AG04449 (cell line): ENCODE results near the gene CDR2.
A peak's percentile ranks its signal among the peaks of the same experiment; 100 is the strongest.
"Not testable (repeated sequence)": the region's sequence is repeated elsewhere in the genome, so short reads cannot be mapped to it uniquely, and the experiment has no call there.

Experiments used
- CTCF ChIA-PET: fragments of 350-600 bp; formaldehyde crosslinking; extraction: SDS; loops from one replicate; lab custom pipeline; 2021; ENCODE audit warnings: antibody characterized with exemption; lab: Yijun Ruan, JAX
- POLR2A ChIA-PET: fragments of 400-600, 350-600 bp; formaldehyde crosslinking; extraction: SDS; loops from one replicate; lab custom pipeline; 2020; ENCODE audit warnings: antibody characterized with exemption, inconsistent platforms; lab: Yijun Ruan, JAX
- DNase-seq: peaks from one replicate; pipeline ENCODE4 v3.0.0-alpha.2; 2010; ENCODE audit warnings: low read depth, low spot score
- H3K4me3 ChIP-seq: 2 replicates; pipeline ENCODE4 v1.5.1; 2011; ENCODE audit warnings: low read depth, mild to moderate bottlenecking, control low read depth, low read length
- CTCF ChIP-seq: IDR thresholded peaks from one replicate; pipeline ENCODE4 v1.5.1; 2011; ENCODE audit warnings: mild to moderate bottlenecking, moderate library complexity, low read length, control low read depth, inconsistent platforms; ENCODE audit not compliant: insufficient read depth; ENCODE audit errors: missing control alignments

CDR2 gene

GRCh38 chr16:22307838-22308237, 66.6 kb downstream of the CDR2 start:
- no peak for DNase-seq
- CTCF ChIA-PET: interaction anchor here (0.9 to 2.4 kb wide), 3 partner anchors 10 to 13 kb away, joined by 3 to 8 read pairs (median 6); no protein-coding TSS in a partner anchor
- POLR2A ChIA-PET: no interaction called here
- no peak for TF ChIP-seq CTCF
- no peak overlapping the region for H3K4me3 ChIP-seq

DNA sequence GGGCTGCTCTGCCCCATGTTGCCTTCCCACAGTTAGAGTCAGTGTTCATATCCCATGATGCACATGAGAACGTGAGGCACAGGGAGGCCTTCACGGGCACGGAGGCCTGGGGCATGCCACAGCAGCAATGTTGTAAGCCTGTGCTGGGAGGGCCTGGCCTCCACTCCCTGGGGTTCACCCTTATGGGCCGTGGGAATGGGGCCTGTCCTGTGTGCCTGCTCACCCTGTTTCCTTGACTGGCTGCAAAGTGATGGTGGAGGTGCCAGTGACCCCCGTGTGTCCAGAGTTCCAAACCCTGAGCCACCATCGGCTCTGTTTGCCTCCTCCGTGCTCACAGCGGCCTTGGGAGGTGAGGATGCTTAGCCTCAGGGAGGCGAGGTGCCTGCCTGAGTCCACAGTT, 67.6 kb downstream of the CDR2 start:
- no peak for DNase-seq
- TF ChIP-seq CTCF: no peak
- ChIA-PET CTCF (interaction anchor here (2.4 to 2.6 kb wide), 2 partner anchors 12 to 15 kb away, joined by 8 to 9 read pairs; no protein-coding TSS in a partner anchor), POLR2A (no interaction called here)
- H3K4me3 ChIP-seq: no peak overlapping the region

DNA sequence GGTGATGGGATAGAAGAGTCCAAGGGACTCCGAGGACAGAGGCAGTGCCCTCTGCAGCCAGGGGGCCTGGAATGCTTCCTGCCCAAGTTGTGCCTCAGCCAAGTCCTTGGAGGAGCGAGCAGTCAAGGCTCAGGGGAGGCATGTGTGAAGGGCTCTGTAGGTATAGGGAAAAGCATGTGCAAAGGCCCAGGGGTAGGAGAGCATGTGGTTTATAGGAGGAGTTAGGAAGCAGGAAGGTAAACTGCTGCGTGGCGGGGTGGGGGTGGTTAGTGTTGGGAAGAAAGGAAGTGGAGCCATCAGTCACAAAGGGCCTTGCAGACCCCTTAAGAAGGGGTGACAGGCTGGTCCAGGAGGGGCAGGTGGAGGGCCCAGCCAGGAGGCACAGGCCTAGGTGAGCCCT, 70.0 kb downstream of the CDR2 start:
- POLR2A ChIA-PET: no interaction called here
- no peak for TF ChIP-seq CTCF
- CTCF ChIA-PET: interaction anchor here (2.5 to 11.3 kb wide), 2 partner anchors 9 to 108 kb away, joined by 6 to 200 read pairs; no protein-coding TSS in a partner anchor
- DNase-seq: no peak
- H3K4me3 ChIP-seq: no peak overlapping the region

DNA sequence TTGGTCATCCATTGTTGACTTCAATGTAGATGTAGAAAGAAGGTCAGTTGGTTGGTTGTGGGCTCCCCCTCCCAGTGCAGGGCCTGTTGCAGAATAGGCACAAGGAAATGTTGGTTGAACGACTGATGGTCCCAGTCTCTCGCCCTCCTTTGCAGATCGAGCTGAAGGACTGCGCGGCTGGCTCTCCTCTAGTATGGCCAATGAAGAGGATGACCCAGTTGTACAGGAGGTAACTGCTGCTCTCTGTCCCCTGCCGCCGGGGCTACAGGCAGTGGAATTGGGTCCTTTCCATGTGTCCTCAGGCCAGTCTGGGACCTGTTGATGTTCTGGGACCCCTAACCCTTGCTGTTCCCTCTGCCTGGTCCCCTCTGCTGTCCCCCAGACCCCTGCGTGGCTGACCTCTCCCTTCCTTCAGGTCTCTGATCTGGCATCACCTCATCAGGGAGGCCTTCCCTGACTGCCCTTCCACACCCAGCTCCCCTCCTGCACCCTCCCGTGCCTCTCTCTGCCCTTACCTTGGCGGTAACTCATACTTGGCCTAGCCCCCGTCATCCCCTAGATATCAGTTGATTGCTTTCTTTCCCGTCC, 71.5 kb downstream of the CDR2 start:
- POLR2A ChIA-PET: no interaction called here
- CTCF ChIA-PET: interaction anchor here (1.4 to 11.3 kb wide), 4 partner anchors 9 to 106 kb away, joined by 4 to 200 read pairs (median 92); partner anchors contain the start of gene EEF2K
- no peak for TF ChIP-seq CTCF
- no peak overlapping the region for H3K4me3 ChIP-seq
- no peak for DNase-seq

- H3K4me3 ChIP-seq, POLR2A ChIA-PET, DNase-seq: not testable (repeated sequence)
- CTCF ChIA-PET: interaction anchor here (1.0 to 11.3 kb wide), 15 partner anchors 10 to 303 kb away, joined by 3 to 200 read pairs (median 7); partner anchors contain the start of gene EEF2K
Observed at GRCh38 chr16:22301423-22301822, 73.0 kb downstream of the CDR2 start.

GRCh38 chr16:22300427-22301071, 73.9 kb downstream of the CDR2 start:
- TF ChIP-seq CTCF: peak; percentile 82
- ChIA-PET POLR2A (no interaction called here), CTCF (interaction anchor here (0.6 to 11.3 kb wide), 43 partner anchors 9 to 1132 kb away, joined by 3 to 200 read pairs (median 4); partner anchors contain the start of genes EEF2K and MOSMO)
- H3K4me3 ChIP-seq: no peak overlapping the region
- DNase-seq: no peak
